ENCODE data around the gene TMEM179. TPM values are rescaled to one million over a fixed set of nuclear protein-coding genes. Genes with fewer than 3 reads are reported as not detected.

Gene TMEM179
- total and polyA plus RNA-seq, 4 donors: 0.08 to 0.12 (median 0.10) TPM; not detected in 1

GRCh38 chr14:104579507-104579906 is 25.1 kb downstream of the TMEM179 start, which contains the start of gene C14orf180:
Gene C14orf180, plus strand, starts transcription at chr14:104579764. Its CDS starts 6,667 bp downstream, at chr14:104586431.
- Histone ChIP-seq H3K27ac (ENCODE audit: low read depth in 1 of 2, low read length in 1 of 2) (peak within 1 kb of the TSS in 1 of 2 donors; percentile 89), H3K9me3 (ENCODE audit: control insufficient read depth in 4 of 4, insufficient read depth in 3 of 4, low read length in 3 of 4) (no peaks in the 10 kb centered on the region), H3K4me3 (no peak within 1 kb of the TSS), H3K27me3 (ENCODE audit: control insufficient read depth in 3 of 3, insufficient read depth in 3 of 3, low read length in 2 of 3) (peaks cover 0 to 6% (median 5%) of the 10 kb centered on the region in 3 donors), H3K36me3 (ENCODE audit: control insufficient read depth in 4 of 4, insufficient read depth in 4 of 4, low read length in 4 of 4) (no peaks in the 10 kb centered on the region), H3K9ac (ENCODE audit: insufficient read depth in 1 of 2, low read length in 2 of 2) (no peak within 1 kb of the TSS), H3K4me1 (ENCODE audit: control insufficient read depth in 5 of 5, insufficient read depth in 5 of 5, low read length in 5 of 5) (peaks cover 0 to 90% (median 6%) of the 10 kb centered on the region in 5 donors)
- no peak for ATAC-seq (ENCODE audit: insufficient read depth, low FRiP score)
- TF ChIP-seq CTCF (IDR thresholded peaks at IDR 0.05; ENCODE audit: control extremely low read depth, extremely low read depth): no peak
- 58 to 79% methylated on average over 17 of the region's 17 CpGs for WGBS, 2 donors
- no peak for DNase-seq

GRCh38 chr14:104578321-104578720 is 26.3 kb downstream of the TMEM179 start:
- 72 to 77% methylated on average over 11 of the region's 11 CpGs for WGBS, 2 donors
- Histone ChIP-seq H3K27me3 (ENCODE audit: control insufficient read depth in 3 of 3, insufficient read depth in 3 of 3, low read length in 2 of 3) (peaks cover 0 to 5% (median 2%) of the 10 kb centered on the region in 3 donors), H3K4me1 (ENCODE audit: control insufficient read depth in 5 of 5, insufficient read depth in 5 of 5, low read length in 5 of 5) (peaks cover 0 to 91% (median 5%) of the 10 kb centered on the region in 5 donors), H3K9ac (ENCODE audit: insufficient read depth in 1 of 2, low read length in 2 of 2) (no peak overlapping the region), H3K27ac (ENCODE audit: low read depth in 1 of 2, low read length in 1 of 2) (no peak overlapping the region), H3K4me3 (no peak overlapping the region), H3K36me3 (ENCODE audit: control insufficient read depth in 4 of 4, insufficient read depth in 4 of 4, low read length in 4 of 4) (no peaks in the 10 kb centered on the region), H3K9me3 (ENCODE audit: control insufficient read depth in 4 of 4, insufficient read depth in 3 of 4, low read length in 3 of 4) (no peaks in the 10 kb centered on the region)
- no peak for ATAC-seq (ENCODE audit: insufficient read depth, low FRiP score)
- no peak for DNase-seq
- TF ChIP-seq CTCF (IDR thresholded peaks at IDR 0.05; ENCODE audit: control extremely low read depth, extremely low read depth): no peak

GRCh38 chr14:104577847-104578301 is 26.7 kb downstream of the TMEM179 start:
- ATAC-seq (ENCODE audit: insufficient read depth, low FRiP score) (no peak), DNase-seq (no peak)
- 56 to 60% methylated on average over 19 of the region's 19 CpGs for WGBS, 2 donors
- H3K27ac ChIP-seq (ENCODE audit: low read depth in 1 of 2, low read length in 1 of 2): no peak overlapping the region
- peaks cover 0 to 1% (median 0%) of the 10 kb centered on the region in 4 donors for H3K9me3 ChIP-seq (ENCODE audit: control insufficient read depth in 4 of 4, insufficient read depth in 3 of 4, low read length in 3 of 4)
- peaks cover 0 to 5% (median 2%) of the 10 kb centered on the region in 3 donors for H3K27me3 ChIP-seq (ENCODE audit: control insufficient read depth in 3 of 3, insufficient read depth in 3 of 3, low read length in 2 of 3)
- no peak overlapping the region for H3K4me3 ChIP-seq
- TF ChIP-seq CTCF (IDR thresholded peaks at IDR 0.05; ENCODE audit: control extremely low read depth, extremely low read depth): no peak
- H3K36me3 ChIP-seq (ENCODE audit: control insufficient read depth in 4 of 4, insufficient read depth in 4 of 4, low read length in 4 of 4): no peaks in the 10 kb centered on the region
- H3K4me1 ChIP-seq (ENCODE audit: control insufficient read depth in 5 of 5, insufficient read depth in 5 of 5, low read length in 5 of 5): peaks cover 0 to 87% (median 4%) of the 10 kb centered on the region in 5 donors
- no peak overlapping the region for H3K9ac ChIP-seq (ENCODE audit: insufficient read depth in 1 of 2, low read length in 2 of 2)

- H3K9me3 ChIP-seq (ENCODE audit: control insufficient read depth in 4 of 4, insufficient read depth in 3 of 4, low read length in 3 of 4): peaks cover 0 to 2% (median 0%) of the 10 kb centered on the region in 4 donors
- no peaks in the 10 kb centered on the region for H3K36me3 ChIP-seq (ENCODE audit: control insufficient read depth in 4 of 4, insufficient read depth in 4 of 4, low read length in 4 of 4)
- H3K4me3 ChIP-seq: no peak overlapping the region
- no peak for DNase-seq
- H3K4me1 ChIP-seq (ENCODE audit: control insufficient read depth in 5 of 5, insufficient read depth in 5 of 5, low read length in 5 of 5): peaks cover 0 to 87% (median 4%) of the 10 kb centered on the region in 5 donors
- H3K27ac ChIP-seq (ENCODE audit: low read depth in 1 of 2, low read length in 1 of 2): no peak overlapping the region
- TF ChIP-seq CTCF (IDR thresholded peaks at IDR 0.05; ENCODE audit: control extremely low read depth, extremely low read depth): no peak
- ATAC-seq (ENCODE audit: insufficient read depth, low FRiP score): no peak
- 73 to 78% methylated on average over 12 of the region's 12 CpGs for WGBS, 2 donors
- H3K27me3 ChIP-seq (ENCODE audit: control insufficient read depth in 3 of 3, insufficient read depth in 3 of 3, low read length in 2 of 3): peaks cover 0 to 5% (median 2%) of the 10 kb centered on the region in 3 donors
- no peak overlapping the region for H3K9ac ChIP-seq (ENCODE audit: insufficient read depth in 1 of 2, low read length in 2 of 2)
Observed at GRCh38 chr14:104577426-104577825, 27.1 kb downstream of the TMEM179 start.
